ENCODE data around the gene CBL. TPM values are rescaled to one million over a fixed set of nuclear protein-coding genes. Genes with fewer than 3 reads are reported as not detected.
A peak's percentile ranks its signal among the peaks of the same experiment; 100 is the strongest.

The CBL gene
- total and polyA plus RNA-seq, 10 of the 15 experiments (the other 5 are each of a cell fraction or from before 2014, with no cell fraction given), result 3.9 to 27.1 (median 9.5) TPM

- TF ChIP-seq CHD2 (IDR thresholded peaks at IDR 0.05; ENCODE audit: borderline replicate concordance, low read depth, low read length), result no peak
These were observed 87.3 kb downstream of the CBL start (continued) for GRCh38 chr11:119293461-119293860.

GRCh38 chr11:119295178-119295577 lies 89.0 kb downstream of the CBL start:
- no peaks in the 10 kb centered on the region for H4K20me1 ChIP-seq (ENCODE audit: control insufficient read depth, insufficient read depth)

GRCh38 chr11:119297938-119298337 lies 91.8 kb downstream of the CBL start:
- no peaks in the 10 kb centered on the region for H3K9me3 ChIP-seq (replicated peaks; ENCODE audit: control insufficient read depth, insufficient read depth, low read length)
- 99% methylated on average over 3 of the region's 3 CpGs for WGBS (ENCODE audit: insufficient coverage, insufficient replicate concordance, low lambda C conversion rate, missing lambda C conversion rate)
- SMC1A ChIA-PET (ENCODE audit: uncharacterized antibody, unreplicated experiment), result no interaction called here
- ATAC-seq (no peak), DNase-seq (ENCODE audit: low read depth, low spot score) (no peak), FAIRE-seq (no peak)
- no TSS peak for BruUV-seq (replicated peaks)
- no peak overlapping the region for H3K27ac ChIP-seq (ENCODE audit: control insufficient read depth, insufficient read depth)
- RAD21 ChIA-PET (ENCODE audit: unreplicated experiment), result no interaction called here
- H4K20me1 ChIP-seq (ENCODE audit: control insufficient read depth, insufficient read depth), result no peaks in the 10 kb centered on the region
- CTCF ChIA-PET, result interaction anchor here (0.6 to 1.9 kb wide), 8 partner anchors 10 to 1268 kb away, joined by 3 to 7 read pairs (median 4); no protein-coding TSS in a partner anchor
- H3K4me2 ChIP-seq (ENCODE audit: control insufficient read depth, insufficient read depth), result no peak overlapping the region
- no peaks in the 10 kb centered on the region for H3K79me2 ChIP-seq (ENCODE audit: control insufficient read depth, insufficient read depth, low read length)
- intact Hi-C loops (cut with micrococcal nuclease; ENCODE audit: unreplicated experiment), result no loop called here
- POLR2A ChIA-PET, result no interaction called here
- in situ Hi-C loops (cut with MboI), result no loop called here
- no peaks in the 10 kb centered on the region for H3K4me1 ChIP-seq (ENCODE audit: control insufficient read depth, insufficient read depth, low read length)
- no peak overlapping the region for H2AFZ ChIP-seq (ENCODE audit: control insufficient read depth, low read depth, low read length)
- peaks cover 10 to 32% of the 10 kb centered on the region in 2 experiments for H3K36me3 ChIP-seq (ENCODE audit: control insufficient read depth in 2 of 2, insufficient read depth in 2 of 2, low read length in 1 of 2)
- H3K4me3 ChIP-seq, result no peak overlapping the region
- H3K27me3 ChIP-seq (replicated peaks in 1 of 2; ENCODE audit: control insufficient read depth in 2 of 2, insufficient read depth in 2 of 2, low read length in 1 of 2), result no peaks in the 10 kb centered on the region
- no peak overlapping the region for H3K9ac ChIP-seq (ENCODE audit: control insufficient read depth, insufficient read depth, low read length)
- no peak for TF ChIP-seq NFYB (IDR thresholded peaks at IDR 0.05; ENCODE audit: insufficient read depth, low read depth, low read length)
- TF ChIP-seq TCF7 (IDR thresholded peaks at IDR 0.05; ENCODE audit: borderline replicate concordance), result no peak
- TF ChIP-seq SP1 (IDR thresholded peaks at IDR 0.05; ENCODE audit: low read depth, low read length), result no peak
- TF ChIP-seq FOXM1 (IDR thresholded peaks at IDR 0.05; ENCODE audit: low read depth, low read length), result no peak
- no peak for TF ChIP-seq NKRF (conservative IDR thresholded peaks at IDR 0.05)
- TF ChIP-seq ELK1 (IDR thresholded peaks at IDR 0.05; ENCODE audit: low read depth, low read length), result no peak
- no peak for TF ChIP-seq POLR2AphosphoS5 (IDR thresholded peaks at IDR 0.05; ENCODE audit: low read length)

More at GRCh38 chr11:119295178-119295577, 89.0 kb downstream of the CBL start:
- H3K4me3 ChIP-seq, result no peak overlapping the region
- H3K4me2 ChIP-seq (ENCODE audit: control insufficient read depth, insufficient read depth), result no peak overlapping the region
- H3K27ac ChIP-seq (ENCODE audit: control insufficient read depth, insufficient read depth), result no peak overlapping the region
- in situ Hi-C loops (cut with MboI), result no loop called here
- H3K4me1 ChIP-seq (ENCODE audit: control insufficient read depth, insufficient read depth, low read length), result no peaks in the 10 kb centered on the region
- no peak overlapping the region for H2AFZ ChIP-seq (ENCODE audit: control insufficient read depth, low read depth, low read length)
- CTCF ChIA-PET, result interaction anchor here (0.5 to 1.0 kb wide), 4 partner anchors 11 to 174 kb away, joined by 3 read pairs; partner anchors contain the start of gene HINFP
- H3K9me3 ChIP-seq (replicated peaks; ENCODE audit: control insufficient read depth, insufficient read depth, low read length), result no peaks in the 10 kb centered on the region; the same call in 1 of the 3 replicates
- DNase-seq (ENCODE audit: low read depth, low spot score) (no peak), FAIRE-seq (no peak), ATAC-seq (peak; percentile 36; the same call in 1 of the 3 replicates)
- BruUV-seq (replicated peaks), result no TSS peak
- H3K36me3 ChIP-seq (ENCODE audit: control insufficient read depth in 2 of 2, insufficient read depth in 2 of 2, low read length in 1 of 2), result peaks cover 10 to 31% of the 10 kb centered on the region in 2 experiments
- SMC1A ChIA-PET (ENCODE audit: uncharacterized antibody, unreplicated experiment), result no interaction called here
- POLR2A ChIA-PET, result no interaction called here
- intact Hi-C loops (cut with micrococcal nuclease; ENCODE audit: unreplicated experiment), result no loop called here
- WGBS (ENCODE audit: insufficient coverage, insufficient replicate concordance, low lambda C conversion rate, missing lambda C conversion rate), result 41% methylated on average over 3 of the region's 3 CpGs
- TF ChIP-seq RUNX3 (IDR thresholded peaks at IDR 0.05; ENCODE audit: low read length) (no peak), RAD21 (IDR thresholded peaks at IDR 0.05; ENCODE audit: insufficient read depth, low read depth, low read length) (peak; percentile 33; the same call in 1 of the 2 replicates), SREBF2 (IDR thresholded peaks at IDR 0.05; ENCODE audit: low read length) (no peak), GATAD2B (conservative IDR thresholded peaks at IDR 0.05; ENCODE audit: low read depth) (no peak)
- RAD21 ChIA-PET (ENCODE audit: unreplicated experiment), result no interaction called here
- H3K9ac ChIP-seq (ENCODE audit: control insufficient read depth, insufficient read depth, low read length), result no peak overlapping the region
- H3K27me3 ChIP-seq (replicated peaks in 1 of 2; ENCODE audit: control insufficient read depth in 2 of 2, insufficient read depth in 2 of 2, low read length in 1 of 2), result no peaks in the 10 kb centered on the region
- no peaks in the 10 kb centered on the region for H3K79me2 ChIP-seq (ENCODE audit: control insufficient read depth, insufficient read depth, low read length)

All from GM12878 (cell line).